ENCODE data around the gene LANCL2.

The LANCL2 gene

GRCh38 chr7:55336540-55336939, 28.6 kb upstream of the LANCL2 start:
- in situ Hi-C loops (cut with HindIII; ENCODE audit: low sequenced_read_pairs): no loop called here
- no peak for TF ChIP-seq CTCF (IDR thresholded peaks at IDR 0.05; ENCODE audit: low read depth, low read length, missing control alignments)
- no peak for DNase-seq (ENCODE audit: low read depth)
- H3K4me3 ChIP-seq (ENCODE audit: low read depth, low read length): no peak overlapping the region

GRCh38 chr7:55339033-55340000, 25.8 kb upstream of the LANCL2 start:
- no peak for TF ChIP-seq CTCF (IDR thresholded peaks at IDR 0.05; ENCODE audit: low read depth, low read length, missing control alignments)
- in situ Hi-C loops (cut with HindIII; ENCODE audit: low sequenced_read_pairs): no loop called here
- H3K4me3 ChIP-seq (ENCODE audit: low read depth, low read length): no peak overlapping the region
- no peak for DNase-seq (ENCODE audit: low read depth)

- DNase-seq (ENCODE audit: low read depth): no peak
- in situ Hi-C loops (cut with HindIII; ENCODE audit: low sequenced_read_pairs): no loop called here
- TF ChIP-seq CTCF (IDR thresholded peaks at IDR 0.05; ENCODE audit: low read depth, low read length, missing control alignments): no peak
- H3K4me3 ChIP-seq (ENCODE audit: low read depth, low read length): no peak overlapping the region
Measured at GRCh38 chr7:55342216-55342871, 22.8 kb upstream of the LANCL2 start.

GRCh38 chr7:55343002-55343781, 21.9 kb upstream of the LANCL2 start:
- no peak for TF ChIP-seq CTCF (IDR thresholded peaks at IDR 0.05; ENCODE audit: low read depth, low read length, missing control alignments)
- in situ Hi-C loops (cut with HindIII; ENCODE audit: low sequenced_read_pairs): no loop called here
- no peak for DNase-seq (ENCODE audit: low read depth)
- H3K4me3 ChIP-seq (ENCODE audit: low read depth, low read length): no peak overlapping the region

GRCh38 chr7:55343860-55344606, 21.1 kb upstream of the LANCL2 start:
- in situ Hi-C loops (cut with HindIII; ENCODE audit: low sequenced_read_pairs): no loop called here
- no peak for TF ChIP-seq CTCF (IDR thresholded peaks at IDR 0.05; ENCODE audit: low read depth, low read length, missing control alignments)
- no peak for DNase-seq (ENCODE audit: low read depth)
- H3K4me3 ChIP-seq (ENCODE audit: low read depth, low read length): no peak overlapping the region

- no peak for TF ChIP-seq CTCF (IDR thresholded peaks at IDR 0.05; ENCODE audit: low read depth, low read length, missing control alignments)
- no peak overlapping the region for H3K4me3 ChIP-seq (ENCODE audit: low read depth, low read length)
- in situ Hi-C loops (cut with HindIII; ENCODE audit: low sequenced_read_pairs): no loop called here
- no peak for DNase-seq (ENCODE audit: low read depth)
Measured at GRCh38 chr7:55344840-55345239, 20.3 kb upstream of the LANCL2 start.
